Neuron (in vitro differentiated cells): ENCODE data around the gene ATRX.

ENCODE experiments used
- H2AFZ ChIP-seq: one replicate; pipeline ENCODE4 v1.6.1; 2013; ENCODE audit warnings: low read depth, mild to moderate bottlenecking, inconsistent platforms, low read length, moderate library complexity
- H3K27me3 ChIP-seq: one replicate; pipeline ENCODE4 v1.6.1; 2013; ENCODE audit warnings: low read length; ENCODE audit not compliant: insufficient read depth
- H3K36me3 ChIP-seq: one replicate; pipeline ENCODE4 v1.6.1; 2013; ENCODE audit warnings: low read length; ENCODE audit not compliant: insufficient read depth
- H3K4me1 ChIP-seq: one replicate; pipeline ENCODE4 v1.6.1; 2013; ENCODE audit warnings: low read length; ENCODE audit not compliant: insufficient read depth
- H3K4me3 ChIP-seq: 2 replicates; pipeline ENCODE4 v1.5.1; 2013; ENCODE audit warnings: mild to moderate bottlenecking, low read length, moderate library complexity
- H3K9me3 ChIP-seq: one replicate; pipeline ENCODE4 v1.6.1; 2013; ENCODE audit warnings: low read length

Gene ATRX

GRCh38 chrX:77493677-77494553 is 292.1 kb downstream of the ATRX start:
- H2AFZ ChIP-seq: no peak overlapping the region
- no peaks in the 10 kb centered on the region for H3K4me1 ChIP-seq
- no peaks in the 10 kb centered on the region for H3K27me3 ChIP-seq
- H3K4me3 ChIP-seq: no peak overlapping the region
- no peaks in the 10 kb centered on the region for H3K9me3 ChIP-seq
- no peaks in the 10 kb centered on the region for H3K36me3 ChIP-seq

DNA sequence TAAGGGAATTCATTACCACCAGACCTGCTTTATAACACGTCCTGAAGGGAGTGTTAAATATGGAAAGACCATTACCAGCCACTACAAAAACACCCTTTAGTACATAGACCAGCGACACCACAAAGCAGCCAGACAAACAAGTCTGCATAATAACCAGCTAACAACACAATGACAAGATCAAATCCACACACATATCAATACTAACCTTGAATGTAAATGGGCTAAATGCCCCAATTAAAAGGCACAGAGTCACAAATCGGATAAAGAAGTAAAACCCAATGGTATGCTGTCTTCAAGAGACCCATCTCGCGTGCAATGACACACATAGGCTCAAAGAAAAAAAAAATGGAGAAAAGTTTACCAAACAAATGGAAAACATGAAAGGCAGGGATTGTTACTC is 302.0 kb downstream of the ATRX start:
- H3K4me3 ChIP-seq: no peak overlapping the region
- H3K9me3 ChIP-seq: no peaks in the 10 kb centered on the region
- H3K27me3 ChIP-seq: no peaks in the 10 kb centered on the region
- no peak overlapping the region for H2AFZ ChIP-seq
- no peaks in the 10 kb centered on the region for H3K36me3 ChIP-seq
- H3K4me1 ChIP-seq: no peaks in the 10 kb centered on the region

- H2AFZ ChIP-seq: no peak overlapping the region
- no peaks in the 10 kb centered on the region for H3K36me3 ChIP-seq
- H3K9me3 ChIP-seq: no peaks in the 10 kb centered on the region
- no peak overlapping the region for H3K4me3 ChIP-seq
- H3K27me3 ChIP-seq: peaks cover 5% of the 10 kb centered on the region
- no peaks in the 10 kb centered on the region for H3K4me1 ChIP-seq
Observed at GRCh38 chrX:77455437-77455836, 330.6 kb downstream of the ATRX start.
